ENCODE results near the gene GMEB2.
"Not testable (repeated sequence)": the region's sequence is repeated elsewhere in the genome, so short reads cannot be mapped to it uniquely, and the experiment has no call there.

Gene GMEB2

GRCh38 chr20:63626424-63627128 lies at the start of gene GMEB2:
TSS of gene GMEB2 (minus strand) at chr20:63627101. CDS start at chr20:63619397, 7,704 bp downstream.
- H3K4me3 ChIP-seq (ENCODE audit: low read depth, low read length): peak within 1 kb of the TSS; percentile 95
- TF ChIP-seq CTCF (IDR thresholded peaks at IDR 0.05; ENCODE audit: borderline replicate concordance, insufficient read depth, low read depth, low read length): no peak

- no peak overlapping the region for H3K4me3 ChIP-seq (ENCODE audit: low read depth, low read length)
- TF ChIP-seq CTCF (IDR thresholded peaks at IDR 0.05; ENCODE audit: borderline replicate concordance, insufficient read depth, low read depth, low read length): no peak
Observed at GRCh38 chr20:63675681-63676368, 48.9 kb upstream of the GMEB2 start.

GRCh38 chr20:63673951-63674350 lies 47.0 kb upstream of the GMEB2 start:
- TF ChIP-seq CTCF (IDR thresholded peaks at IDR 0.05; ENCODE audit: borderline replicate concordance, insufficient read depth, low read depth, low read length): no peak
- no peak overlapping the region for H3K4me3 ChIP-seq (ENCODE audit: low read depth, low read length)

GRCh38 chr20:63672666-63673065 lies 45.8 kb upstream of the GMEB2 start:
- no peak for TF ChIP-seq CTCF (IDR thresholded peaks at IDR 0.05; ENCODE audit: borderline replicate concordance, insufficient read depth, low read depth, low read length)
- H3K4me3 ChIP-seq (ENCODE audit: low read depth, low read length): no peak overlapping the region

GRCh38 chr20:63671695-63672094 lies 44.8 kb upstream of the GMEB2 start:
- H3K4me3 ChIP-seq (ENCODE audit: low read depth, low read length): not testable (repeated sequence)

- TF ChIP-seq CTCF (IDR thresholded peaks at IDR 0.05; ENCODE audit: borderline replicate concordance, insufficient read depth, low read depth, low read length): no peak
- no peak overlapping the region for H3K4me3 ChIP-seq (ENCODE audit: low read depth, low read length)
Observed at GRCh38 chr20:63668351-63668750, 41.5 kb upstream of the GMEB2 start.

- no peak for TF ChIP-seq CTCF (IDR thresholded peaks at IDR 0.05; ENCODE audit: borderline replicate concordance, insufficient read depth, low read depth, low read length)
- no peak overlapping the region for H3K4me3 ChIP-seq (ENCODE audit: low read depth, low read length)
Observed at GRCh38 chr20:63667858-63668257, 41.0 kb upstream of the GMEB2 start.
